H1 (cell line): ENCODE data around the gene MCC. TPM values are rescaled to one million over a fixed set of nuclear protein-coding genes. Genes with fewer than 3 reads are reported as not detected.

ENCODE experiments used
- CTCF ChIA-PET: fragments of 300-600 bp; sonication (Branson Sonifier 250); formaldehyde crosslinking; loops from one replicate; lab custom pipeline; 2021; ENCODE audit not compliant: partially characterized antibody; lab: Charles Lee
- POLR2A ChIA-PET: fragments of 300-600 bp; sonication (Branson Sonifier 250); formaldehyde crosslinking; loops from one replicate; lab custom pipeline; 2021; ENCODE audit warnings: inconsistent platforms; ENCODE audit not compliant: partially characterized antibody; lab: Charles Lee
- DNase-seq, 2 experiments: peaks; one replicate each; pipeline versions ENCODE4 v3.0.0 to v3.0.0-alpha.2; 2010 to 2022; ENCODE audit warnings: low spot score in 2 of 2, low read depth in 1 of 2, mixed read lengths in 1 of 2
- FAIRE-seq: peaks from 2 replicates; lab custom pipeline; 2011; peaks lifted over from hg19 to GRCh38; lab: Jason Lieb, UNC
- H2AFZ ChIP-seq: 2 replicates; pipeline ENCODE4 v1.8.1; 2012; ENCODE audit warnings: low read length, inconsistent platforms
- H2AK5ac ChIP-seq: 2 replicates; pipeline ENCODE4 v1.6.1; 2013; ENCODE audit warnings: low read depth, low read length
- H2BK120ac ChIP-seq: replicated peaks from 2 replicates; pipeline ENCODE3; 2013; ENCODE audit warnings: low read depth, low read length, inconsistent platforms
- H2BK12ac ChIP-seq: 2 replicates; pipeline ENCODE4 v1.6.1; 2013; ENCODE audit warnings: low read depth, low read length
- H2BK15ac ChIP-seq: 2 replicates; pipeline ENCODE4 v1.6.1; 2013; ENCODE audit warnings: low read length
- H2BK20ac ChIP-seq: 2 replicates; pipeline ENCODE4 v1.6.1; 2013; ENCODE audit warnings: low read length
- H2BK5ac ChIP-seq: 2 replicates; pipeline ENCODE4 v1.6.1; 2013; ENCODE audit warnings: low read depth, low read length
- H3K14ac ChIP-seq: 2 replicates; pipeline ENCODE4 v1.6.1; 2013; ENCODE audit warnings: inconsistent platforms; ENCODE audit not compliant: insufficient read length
- H3K18ac ChIP-seq: 2 replicates; pipeline ENCODE4 v1.6.1; 2013; ENCODE audit warnings: low read length; ENCODE audit errors: extremely low read depth
- H3K23ac ChIP-seq: 2 replicates; pipeline ENCODE4 v1.6.1; 2013; ENCODE audit warnings: inconsistent platforms; ENCODE audit not compliant: insufficient read length
- H3K23me2 ChIP-seq: 2 replicates; pipeline ENCODE4 v1.6.1; 2013; ENCODE audit warnings: low read depth, low read length
- H3K27ac ChIP-seq: 2 replicates; pipeline ENCODE4 v1.6.1; 2011; ENCODE audit warnings: low read depth, low read length, inconsistent platforms
- H3K27me3 ChIP-seq, 4 experiments: replicated peaks in 1 of 4; 1 replicate in 1 of 4; 2 replicates in 3 of 4; pipeline versions ENCODE4 v1.6.1 to v1.8.1; 2011 to 2013; ENCODE audit warnings: low read length in 3 of 4, mild to moderate bottlenecking in 3 of 4, inconsistent platforms in 2 of 4, mixed read lengths in 2 of 4, moderate library complexity in 1 of 4; ENCODE audit not compliant: control insufficient read depth in 3 of 4, insufficient read depth in 3 of 4; ENCODE audit errors: extremely low read depth in 1 of 4
- H3K36me3 ChIP-seq, 4 experiments: 2 replicates each; pipeline versions ENCODE4 v1.6.1 to v1.8.1; 2011 to 2013; ENCODE audit warnings: mild to moderate bottlenecking in 4 of 4, low read length in 3 of 4, moderate library complexity in 2 of 4, control low read depth in 1 of 4, inconsistent platforms in 1 of 4; ENCODE audit not compliant: insufficient read depth in 4 of 4, control insufficient read depth in 2 of 4
- H3K4ac ChIP-seq: replicated peaks from 2 replicates; pipeline ENCODE3; 2013; ENCODE audit warnings: low read length, low read depth, mixed read lengths, inconsistent platforms; ENCODE audit not compliant: insufficient read length
- H3K4me1 ChIP-seq, 4 experiments: replicated peaks in 1 of 4; 1 replicate in 1 of 4; 2 replicates in 3 of 4; pipeline versions ENCODE4 v1.6.1 to v1.8.1; 2011 to 2013; ENCODE audit warnings: low read length in 3 of 4, inconsistent platforms in 2 of 4, mixed read lengths in 1 of 4; ENCODE audit not compliant: insufficient read depth in 4 of 4, control insufficient read depth in 3 of 4
- H3K4me2 ChIP-seq, 2 experiments: 2 replicates each; pipeline versions ENCODE4 v1.6.1 to v1.8.1; 2011 to 2013; ENCODE audit warnings: low read depth in 2 of 2, low read length in 2 of 2, control low read depth in 1 of 2, inconsistent platforms in 1 of 2, mild to moderate bottlenecking in 1 of 2; ENCODE audit not compliant: insufficient read depth in 1 of 2
- H3K4me3 ChIP-seq, 4 experiments: fragments of 200-600, 300-600 bp in 1 of 4; sonication (generic), shearing (Covaris generic), sonication (Bioruptor Twin) in 1 of 4; 2 replicates each; pipeline versions ENCODE4 v1.5.1 to v1.8.1; 2011 to 2016; ENCODE audit warnings: low read length in 4 of 4, low read depth in 3 of 4, control low read depth in 2 of 4, inconsistent platforms in 2 of 4, mild to moderate bottlenecking in 2 of 4, mixed read lengths in 1 of 4, moderate library complexity in 1 of 4; ENCODE audit not compliant: insufficient read depth in 2 of 4; ENCODE audit errors: extremely low read depth in 1 of 4
- H3K56ac ChIP-seq: replicated peaks from 2 replicates; pipeline ENCODE3; 2013; ENCODE audit warnings: low read depth, mild to moderate bottlenecking, mixed read lengths, low read length, inconsistent platforms; ENCODE audit not compliant: insufficient read length
- H3K79me1 ChIP-seq: 2 replicates; pipeline ENCODE4 v1.6.1; 2013; ENCODE audit warnings: low read depth, low read length, control low read depth
- H3K79me2 ChIP-seq, 2 experiments: 2 replicates each; pipeline versions ENCODE4 v1.6.1 to v1.8.1; 2012 to 2013; ENCODE audit warnings: low read length in 2 of 2, mild to moderate bottlenecking in 2 of 2, inconsistent platforms in 1 of 2; ENCODE audit not compliant: insufficient read depth in 2 of 2, control insufficient read depth in 1 of 2
- H3K9ac ChIP-seq, 4 experiments: replicated peaks in 1 of 4; 1 replicate in 1 of 4; 2 replicates in 3 of 4; pipeline versions ENCODE4 v1.6.1 to v1.8.1; 2011 to 2013; ENCODE audit warnings: low read depth in 3 of 4, low read length in 3 of 4, control low read depth in 2 of 4, mild to moderate bottlenecking in 2 of 4, moderate library complexity in 2 of 4, inconsistent platforms in 1 of 4; ENCODE audit errors: extremely low read depth in 1 of 4
- H3K9me3 ChIP-seq, 2 experiments: 2 replicates each; pipeline versions ENCODE4 v1.6.1 to v1.8.1; 2012 to 2013; ENCODE audit warnings: mild to moderate bottlenecking in 2 of 2, moderate library complexity in 2 of 2, control low read depth in 1 of 2, inconsistent platforms in 1 of 2, low read depth in 1 of 2, low read length in 1 of 2, mixed read lengths in 1 of 2; ENCODE audit not compliant: insufficient read depth in 2 of 2
- H4K20me1 ChIP-seq, 2 experiments: replicated peaks in 1 of 2; 2 replicates each; pipeline versions ENCODE3 to v1.8.1; 2011 to 2013; ENCODE audit warnings: inconsistent platforms in 2 of 2, low read length in 2 of 2, mild to moderate bottlenecking in 1 of 2; ENCODE audit not compliant: insufficient read depth in 2 of 2, control insufficient read depth in 1 of 2
- H4K5ac ChIP-seq: 2 replicates; pipeline ENCODE4 v1.6.1; 2013; ENCODE audit warnings: low read length, low read depth, mixed read lengths, inconsistent platforms; ENCODE audit not compliant: insufficient read length
- H4K8ac ChIP-seq: 2 replicates; pipeline ENCODE4 v1.8.0; 2013; ENCODE audit warnings: mild to moderate bottlenecking, moderate library complexity, low read length, inconsistent platforms; ENCODE audit not compliant: insufficient read depth; ENCODE audit errors: extremely low read depth
- H4K91ac ChIP-seq: replicated peaks from 2 replicates; pipeline ENCODE3; 2013; ENCODE audit warnings: low read length, mixed read lengths, inconsistent platforms; ENCODE audit not compliant: insufficient read length
- BCL11A ChIP-seq, 2 experiments: IDR thresholded peaks; one replicate each; pipeline ENCODE4 v1.6.1; 2011; ENCODE audit warnings: low read depth in 2 of 2, low read length in 2 of 2, mild to moderate bottlenecking in 2 of 2
- FOSL1 ChIP-seq: IDR thresholded peaks from 2 replicates; pipeline ENCODE4 v1.6.1; 2011; ENCODE audit warnings: mild to moderate bottlenecking, low read depth, low read length, moderate library complexity; ENCODE audit not compliant: insufficient read depth
- RFX5 ChIP-seq: IDR thresholded peaks from 2 replicates; pipeline ENCODE4 v1.6.1; 2011; ENCODE audit warnings: low read depth, low read length, improper control_type of control experiment, borderline replicate concordance
- RNF2 ChIP-seq: fragments of 200-900, 300-1000 bp; sonication (generic); IDR thresholded peaks from 2 replicates; pipeline ENCODE4 v1.7.1; 2016; ENCODE audit warnings: borderline replicate concordance, low read depth, mild to moderate bottlenecking, antibody characterized with exemption, low read length; ENCODE audit not compliant: poor library complexity, severe bottlenecking; ENCODE audit errors: missing control alignments
- SIRT6 ChIP-seq: IDR thresholded peaks from one replicate; pipeline ENCODE4 v1.7.1; 2012; ENCODE audit warnings: low read length, inconsistent platforms
- SP2 ChIP-seq: IDR thresholded peaks from 2 replicates; pipeline ENCODE4 v1.6.1; 2012; ENCODE audit warnings: mild to moderate bottlenecking, low read length, inconsistent platforms
- whole genome bisulfite sequencing, 2 experiments: shearing (Covaris generic) in 1 of 2; methylation state at CpG; one replicate each; pipeline versions ENCODE4 v1.1.6 to v1.1.7; 2013 to 2015; ENCODE audit warnings: low lambda C conversion rate in 2 of 2, mixed read lengths in 2 of 2, inconsistent platforms in 1 of 2, low coverage in 1 of 2, missing lambda C conversion rate in 1 of 2; ENCODE audit not compliant: insufficient replicate concordance in 2 of 2, insufficient coverage in 1 of 2, insufficient read length in 1 of 2; ENCODE audit errors: extremely low coverage in 1 of 2, missing lambda C conversion rate in 1 of 2; 5-methylcytosine and 5-hydroxymethylcytosine counted together
- polyA plus RNA-seq, 7 experiments: library from polyadenylated mRNA; depleted of rRNA in 3 of 7; stranded (reverse) in 5 of 7; unstranded in 2 of 7; fragments of >200 nt in 5 of 7; fragments of 200-250 nt in 2 of 7; gene quantifications; 1 replicate in 5 of 7; 2 replicates in 1 of 7; 4 replicates in 1 of 7; pipeline versions ENCODE4 v1.2.1 to v1.2.3, GENCODE V29; 2011 to 2013; ENCODE audit warnings: missing spikeins in 2 of 7, mixed read lengths in 2 of 7
- total RNA-seq: library from RNA; stranded (reverse); fragmentation: NEBNext Ultra II Directional; extraction: Animal tissue kit (Norgen Biotek cat#: 25700); gene quantifications from 2 replicates; pipeline ENCODE4 v1.2.1, GENCODE V29; 2021

The MCC gene
- total and polyA plus RNA-seq, 2 of the 8 experiments (the other 6 are each of a cell fraction or from before 2014, with no cell fraction given), result 2.6 to 18.3 TPM

DNA sequence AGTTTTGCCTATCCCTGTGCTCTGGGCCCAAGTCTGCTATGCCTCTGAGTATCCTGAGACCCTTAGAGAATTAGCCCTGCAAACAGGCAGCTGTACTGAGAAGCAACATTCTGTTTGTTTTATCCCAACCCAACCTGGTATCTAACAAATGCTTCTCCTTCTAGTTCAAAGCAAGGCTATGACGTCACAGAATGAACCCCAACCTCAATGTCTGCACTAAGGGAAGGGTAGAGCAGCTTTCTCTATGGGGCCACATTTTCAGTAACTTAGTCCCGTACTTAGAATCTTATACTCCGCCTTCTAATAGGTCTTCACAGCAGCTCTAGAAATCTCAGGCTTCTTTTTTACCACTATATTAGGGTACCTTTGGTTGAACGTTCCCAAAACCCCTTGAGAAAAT lies 223.1 kb downstream of the MCC start:
- TF ChIP-seq SP2 (no peak), RFX5 (no peak), FOSL1 (no peak), RNF2 (no peak), BCL11A (IDR thresholded peaks at IDR 0.05; ENCODE audit: low read depth in 2 of 2, low read length in 2 of 2) (no peak), SIRT6 (no peak)
- no peak overlapping the region for H2BK120ac ChIP-seq
- H3K23me2 ChIP-seq, result no peaks in the 10 kb centered on the region
- no peak overlapping the region for H2BK5ac ChIP-seq
- no peak overlapping the region for H4K91ac ChIP-seq
- no peak overlapping the region for H3K18ac ChIP-seq
- H4K20me1 ChIP-seq, result no peaks in the 10 kb centered on the region
- no peak overlapping the region for H2BK12ac ChIP-seq
- no peak overlapping the region for H2BK15ac ChIP-seq
- H3K56ac ChIP-seq, result no peak overlapping the region
- 91% methylated on average over 4 of the region's 4 CpGs; no CpG with 5 or more reads in 1 of the 2 experiments for WGBS, 2 experiments
- H3K14ac ChIP-seq, result no peak overlapping the region
- no peak overlapping the region for H3K4me3 ChIP-seq
- no peak overlapping the region for H2AFZ ChIP-seq
- no peak overlapping the region for H2AK5ac ChIP-seq
- peaks cover 2 to 22% (median 17%) of the 10 kb centered on the region in 4 experiments; a peak in 5 of 7 replicates for H3K4me1 ChIP-seq
- peaks cover 0 to 61% of the 10 kb centered on the region in 2 experiments; a peak in 3 of 4 replicates for H3K79me2 ChIP-seq
- H3K36me3 ChIP-seq, result no peaks in the 10 kb centered on the region
- no peak for DNase-seq
- no peaks in the 10 kb centered on the region for H3K9me3 ChIP-seq
- POLR2A ChIA-PET, result interaction anchor here (1.1 kb wide), 1 partner anchor 9 kb away, joined by 3 read pairs; no protein-coding TSS in a partner anchor
- no peak overlapping the region for H3K4ac ChIP-seq
- no peak overlapping the region for H3K27ac ChIP-seq
- H3K79me1 ChIP-seq, result no peaks in the 10 kb centered on the region; the same call in 1 of the 2 replicates
- H3K4me2 ChIP-seq, result no peak overlapping the region
- no peak overlapping the region for H3K23ac ChIP-seq
- no peak for FAIRE-seq
- peaks cover 0 to 1% (median 0%) of the 10 kb centered on the region in 4 experiments; a peak in 2 of 7 replicates for H3K27me3 ChIP-seq
- H2BK20ac ChIP-seq, result no peak overlapping the region
- H4K8ac ChIP-seq, result no peak overlapping the region
- CTCF ChIA-PET, result interaction anchor here (0.9 kb wide), 1 partner anchor 269 kb away, joined by 3 read pairs; no protein-coding TSS in a partner anchor
- no peak overlapping the region for H3K9ac ChIP-seq
- no peak overlapping the region for H4K5ac ChIP-seq
